Fibroblast of lung (primary cell): ENCODE measurements around the gene IMMP2L. TPM values are rescaled to one million over a fixed set of nuclear protein-coding genes. Genes with fewer than 3 reads are reported as not detected.
A peak's percentile ranks its signal among the peaks of the same experiment; 100 is the strongest.

Experiments
- DNase-seq, 2 donors: peaks; one replicate each; pipeline versions ENCODE4 v3.0.0 to v3.0.0-alpha.2; 2010; ENCODE audit warnings: low read depth in 2 of 2
- H2AFZ ChIP-seq: 2 replicates; pipeline ENCODE4 v1.5.1; 2012; ENCODE audit warnings: low read length, control low read depth, inconsistent platforms
- H3K27ac ChIP-seq: 2 replicates; pipeline ENCODE4 v1.5.1; 2011; ENCODE audit warnings: low read length, control low read depth; ENCODE audit not compliant: insufficient read depth
- H3K27me3 ChIP-seq: 2 replicates; pipeline ENCODE4 v1.5.1; 2011; ENCODE audit warnings: mild to moderate bottlenecking, low read length; ENCODE audit not compliant: control insufficient read depth, insufficient read depth
- H3K36me3 ChIP-seq: 2 replicates; pipeline ENCODE4 v1.5.1; 2011; ENCODE audit warnings: low read length; ENCODE audit not compliant: control insufficient read depth, insufficient read depth
- H3K4me1 ChIP-seq: 2 replicates; pipeline ENCODE4 v1.5.1; 2011; ENCODE audit warnings: low read length; ENCODE audit not compliant: control insufficient read depth, insufficient read depth; ENCODE audit errors: extremely low read depth
- H3K4me2 ChIP-seq: 2 replicates; pipeline ENCODE4 v1.5.1; 2011; ENCODE audit warnings: low read length, control low read depth; ENCODE audit not compliant: insufficient read depth; ENCODE audit errors: extremely low read depth
- H3K4me3 ChIP-seq, 4 experiments: fragments of 200-600 bp in 1 of 4; sonication (generic) in 1 of 4; replicated peaks in 1 of 4; 2 replicates each; pipeline ENCODE4 v1.5.1; 2011 to 2016; ENCODE audit warnings: low read length in 4 of 4, low read depth in 3 of 4, mild to moderate bottlenecking in 3 of 4, control low read depth in 2 of 4, inconsistent platforms in 1 of 4, mixed read lengths in 1 of 4; ENCODE audit not compliant: insufficient read depth in 1 of 4; ENCODE audit errors: control extremely low read depth in 1 of 4
- H3K79me2 ChIP-seq: 2 replicates; pipeline ENCODE4 v1.5.1; 2012; ENCODE audit warnings: mild to moderate bottlenecking, low read length, inconsistent platforms; ENCODE audit not compliant: control insufficient read depth, insufficient read depth
- H3K9ac ChIP-seq: 2 replicates; pipeline ENCODE4 v1.5.1; 2011; ENCODE audit warnings: mild to moderate bottlenecking, low read length, control low read depth; ENCODE audit not compliant: insufficient read depth
- H3K9me3 ChIP-seq: 2 replicates; pipeline ENCODE4 v1.5.1; 2012; ENCODE audit warnings: low read depth, low read length; ENCODE audit not compliant: control insufficient read depth, insufficient read depth
- H4K20me1 ChIP-seq: 2 replicates; pipeline ENCODE4 v1.5.1; 2011; ENCODE audit warnings: low read length; ENCODE audit not compliant: control insufficient read depth, insufficient read depth; ENCODE audit errors: extremely low read depth
- EZH2 ChIP-seq: IDR thresholded peaks from 2 replicates; pipeline ENCODE4 v1.5.1; 2012; ENCODE audit warnings: low read length, control low read depth, mild to moderate bottlenecking; ENCODE audit errors: missing control alignments
- polyA plus RNA-seq, 2 donors: library from polyadenylated mRNA; depleted of rRNA in 1 of 2; stranded (reverse) in 1 of 2; unstranded in 1 of 2; fragments of >200 nt; gene quantifications; 2 replicates each; pipeline ENCODE4 v1.2.1, GENCODE V29; 2011 to 2012; ENCODE audit warnings: missing spikeins in 1 of 2
- total RNA-seq: library from RNA; depleted of rRNA; stranded (reverse); fragments of >200 nt; gene quantifications from 2 replicates; pipeline ENCODE4 v1.2.1, GENCODE V29; 2014
- TF ChIP-seq, protein P1 (sequence below), 2 donors: IDR thresholded peaks in 1 of 2; conservative IDR thresholded peaks in 1 of 2; 1 replicate in 1 of 2; 2 replicates in 1 of 2; pipeline ENCODE4 v1.5.1; 2011 to 2012; ENCODE audit warnings: low read length in 2 of 2, control low read depth in 1 of 2, inconsistent platforms in 1 of 2, low read depth in 1 of 2, mild to moderate bottlenecking in 1 of 2

IMMP2L gene
- total and polyA plus RNA-seq, 2 donors (not counting 1 experiment from before 2014, with no cell fraction given), result 6.9 to 14.4 TPM

DNA sequence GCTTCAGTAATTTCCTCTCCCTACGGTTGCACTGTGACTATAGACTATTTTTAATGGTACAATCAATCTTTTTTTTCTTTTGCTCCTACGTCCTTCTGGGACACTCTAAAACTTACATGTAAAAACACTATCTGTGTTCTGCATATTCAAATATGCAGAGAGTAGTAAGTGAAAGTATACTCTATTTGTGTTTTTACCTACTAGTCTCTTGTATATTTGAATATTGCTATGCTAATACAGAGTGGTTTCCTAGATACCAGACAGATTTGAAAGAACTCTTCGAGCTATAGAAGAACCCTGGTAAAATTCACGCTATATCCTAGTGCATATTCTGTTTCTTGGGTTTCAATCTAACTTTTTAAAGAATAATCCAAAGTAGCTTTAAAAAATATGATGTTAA lies 672.2 kb downstream of the IMMP2L start:
- H3K4me2 ChIP-seq, result no peak overlapping the region
- H3K4me1 ChIP-seq, result no peaks in the 10 kb centered on the region
- DNase-seq, result no peak
- no peak overlapping the region for H3K4me3 ChIP-seq
- no peak overlapping the region for H3K9ac ChIP-seq
- H3K36me3 ChIP-seq, result no peaks in the 10 kb centered on the region
- TF ChIP-seq, protein P1, sequence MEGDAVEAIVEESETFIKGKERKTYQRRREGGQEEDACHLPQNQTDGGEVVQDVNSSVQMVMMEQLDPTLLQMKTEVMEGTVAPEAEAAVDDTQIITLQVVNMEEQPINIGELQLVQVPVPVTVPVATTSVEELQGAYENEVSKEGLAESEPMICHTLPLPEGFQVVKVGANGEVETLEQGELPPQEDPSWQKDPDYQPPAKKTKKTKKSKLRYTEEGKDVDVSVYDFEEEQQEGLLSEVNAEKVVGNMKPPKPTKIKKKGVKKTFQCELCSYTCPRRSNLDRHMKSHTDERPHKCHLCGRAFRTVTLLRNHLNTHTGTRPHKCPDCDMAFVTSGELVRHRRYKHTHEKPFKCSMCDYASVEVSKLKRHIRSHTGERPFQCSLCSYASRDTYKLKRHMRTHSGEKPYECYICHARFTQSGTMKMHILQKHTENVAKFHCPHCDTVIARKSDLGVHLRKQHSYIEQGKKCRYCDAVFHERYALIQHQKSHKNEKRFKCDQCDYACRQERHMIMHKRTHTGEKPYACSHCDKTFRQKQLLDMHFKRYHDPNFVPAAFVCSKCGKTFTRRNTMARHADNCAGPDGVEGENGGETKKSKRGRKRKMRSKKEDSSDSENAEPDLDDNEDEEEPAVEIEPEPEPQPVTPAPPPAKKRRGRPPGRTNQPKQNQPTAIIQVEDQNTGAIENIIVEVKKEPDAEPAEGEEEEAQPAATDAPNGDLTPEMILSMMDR (conservative IDR thresholded peaks at IDR 0.05 in 1 of 2, IDR thresholded peaks at IDR 0.05 in 1 of 2; ENCODE audit: low read depth in 1 of 2, low read length in 2 of 2), result no peak
- no peak for TF ChIP-seq EZH2
- H4K20me1 ChIP-seq, result no peaks in the 10 kb centered on the region
- no peak overlapping the region for H2AFZ ChIP-seq
- H3K27me3 ChIP-seq, result no peaks in the 10 kb centered on the region
- no peak overlapping the region for H3K27ac ChIP-seq
- no peaks in the 10 kb centered on the region for H3K79me2 ChIP-seq
- H3K9me3 ChIP-seq, result no peaks in the 10 kb centered on the region

DNA sequence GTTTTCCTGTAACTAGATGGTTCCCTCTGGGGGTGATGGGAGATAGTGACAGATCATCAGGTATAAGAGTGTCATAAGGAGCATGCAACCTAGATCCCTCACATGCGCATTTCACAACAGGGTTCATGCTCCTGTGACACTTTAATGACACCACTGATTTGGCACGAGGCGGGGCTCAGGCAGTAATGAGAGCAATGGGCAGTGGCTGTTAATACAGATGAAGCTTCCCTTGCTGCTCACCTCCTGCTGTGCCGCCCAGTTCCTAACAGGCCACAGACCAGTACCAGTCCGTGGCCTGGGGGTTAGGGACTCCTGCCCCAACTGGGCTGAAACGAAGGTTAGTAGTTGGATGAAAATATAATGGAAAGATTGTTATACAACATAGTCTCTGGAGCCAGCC lies 673.0 kb downstream of the IMMP2L start:
- no peak for DNase-seq
- H2AFZ ChIP-seq, result no peak overlapping the region
- no peak overlapping the region for H3K27ac ChIP-seq
- no peak overlapping the region for H3K4me2 ChIP-seq
- no peak overlapping the region for H3K9ac ChIP-seq
- TF ChIP-seq EZH2, result no peak
- TF ChIP-seq, protein P1 (conservative IDR thresholded peaks at IDR 0.05 in 1 of 2, IDR thresholded peaks at IDR 0.05 in 1 of 2; ENCODE audit: low read depth in 1 of 2, low read length in 2 of 2), result no peak
- no peaks in the 10 kb centered on the region for H3K27me3 ChIP-seq
- H3K9me3 ChIP-seq, result no peaks in the 10 kb centered on the region
- H3K4me1 ChIP-seq, result no peaks in the 10 kb centered on the region
- H3K79me2 ChIP-seq, result no peaks in the 10 kb centered on the region
- no peak overlapping the region for H3K4me3 ChIP-seq
- no peaks in the 10 kb centered on the region for H3K36me3 ChIP-seq
- H4K20me1 ChIP-seq, result no peaks in the 10 kb centered on the region

- Histone ChIP-seq H3K79me2 (no peaks in the 10 kb centered on the region), H3K4me3 (no peak overlapping the region), H3K4me2 (no peak overlapping the region), H3K27ac (no peak overlapping the region), H3K4me1 (no peaks in the 10 kb centered on the region), H2AFZ (no peak overlapping the region), H4K20me1 (no peaks in the 10 kb centered on the region), H3K9me3 (no peaks in the 10 kb centered on the region), H3K36me3 (no peaks in the 10 kb centered on the region), H3K27me3 (no peaks in the 10 kb centered on the region), H3K9ac (no peak overlapping the region)
- TF ChIP-seq EZH2, result no peak
- TF ChIP-seq, protein P1 (conservative IDR thresholded peaks at IDR 0.05 in 1 of 2, IDR thresholded peaks at IDR 0.05 in 1 of 2; ENCODE audit: low read depth in 1 of 2, low read length in 2 of 2), result no peak
- DNase-seq, result peak in 1 of 2 donors; percentile 2
These were observed 673.7 kb downstream of the IMMP2L start for GRCh38 chr7:110888641-110889040.
